ENCODE measurements around the gene RCOR3. TPM values are rescaled to one million over a fixed set of nuclear protein-coding genes. Genes with fewer than 3 reads are reported as not detected.
A peak's percentile ranks its signal among the peaks of the same experiment; 100 is the strongest.
"Not testable (repeated sequence)": the region's sequence is repeated elsewhere in the genome, so short reads cannot be mapped to it uniquely, and the experiment has no call there.

RCOR3 gene
- total RNA-seq, 1 donor from 2014 or later: 52.0 TPM

- DNase-seq: no peak
- intact Hi-C loops (cut with DNase I): no loop called here
- ATAC-seq (ENCODE audit: poor library complexity): no peak
Observed at GRCh38 chr1:211257826-211258225, 1.3 kb upstream of the RCOR3 start.

- ATAC-seq (ENCODE audit: poor library complexity) (peak; percentile 65), DNase-seq (peak; percentile 90)
- intact Hi-C loops (cut with DNase I): no loop called here
Observed at GRCh38 chr1:211258310-211258755, 833 bp upstream of the RCOR3 start.

GRCh38 chr1:211259638-211260126, 516 bp downstream of the RCOR3 start:
- intact Hi-C loops (cut with DNase I): no loop called here
- peak; percentile 26 for ATAC-seq (ENCODE audit: poor library complexity)
- peak; percentile 75 for DNase-seq

- peak; percentile 89 for DNase-seq
- intact Hi-C loops (cut with DNase I): no loop called here
- ATAC-seq (ENCODE audit: poor library complexity): peak; percentile 59
Observed at GRCh38 chr1:211260141-211261107, 1.3 kb downstream of the RCOR3 start.

GRCh38 chr1:211261229-211261628, 2.1 kb downstream of the RCOR3 start:
- intact Hi-C loops (cut with DNase I): no loop called here
- no peak for ATAC-seq (ENCODE audit: poor library complexity)
- no peak for DNase-seq

GRCh38 chr1:211263022-211263421, 3.9 kb downstream of the RCOR3 start:
- ATAC-seq (ENCODE audit: poor library complexity); intact Hi-C loops (cut with DNase I); DNase-seq: not testable (repeated sequence)

- no peak for DNase-seq
- ATAC-seq (ENCODE audit: poor library complexity): no peak
Observed at GRCh38 chr1:211267204-211267857, 8.2 kb downstream of the RCOR3 start.

GRCh38 chr1:211279340-211279739, 20.2 kb downstream of the RCOR3 start:
- ATAC-seq (ENCODE audit: poor library complexity): no peak
- DNase-seq: no peak
- intact Hi-C loops (cut with DNase I): no loop called here

More at GRCh38 chr1:211267204-211267857, 8.2 kb downstream of the RCOR3 start:
- intact Hi-C loops (cut with DNase I): no loop called here

DNA sequence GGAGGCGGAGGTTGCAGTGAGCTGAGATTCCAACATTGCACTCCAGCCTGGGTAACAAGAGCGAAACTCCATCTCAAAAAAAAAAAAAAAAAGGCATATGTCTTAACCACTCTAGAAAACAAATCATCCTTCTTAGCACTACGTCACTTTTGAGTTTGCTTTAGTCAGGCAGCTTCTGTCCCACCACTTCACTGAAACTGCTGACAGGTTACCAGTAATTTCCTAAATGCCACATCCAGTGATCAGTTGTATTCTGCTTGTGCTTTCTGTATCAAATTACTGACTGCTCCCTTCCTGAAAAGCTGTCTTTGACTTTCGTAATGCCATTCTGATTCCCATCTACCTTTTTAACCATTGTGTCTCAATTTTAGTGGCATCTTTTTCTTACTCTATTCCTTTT, 21.7 kb downstream of the RCOR3 start:
- intact Hi-C loops (cut with DNase I): no loop called here
- ATAC-seq (ENCODE audit: poor library complexity) (peak; percentile 39), DNase-seq (no peak)

DNA sequence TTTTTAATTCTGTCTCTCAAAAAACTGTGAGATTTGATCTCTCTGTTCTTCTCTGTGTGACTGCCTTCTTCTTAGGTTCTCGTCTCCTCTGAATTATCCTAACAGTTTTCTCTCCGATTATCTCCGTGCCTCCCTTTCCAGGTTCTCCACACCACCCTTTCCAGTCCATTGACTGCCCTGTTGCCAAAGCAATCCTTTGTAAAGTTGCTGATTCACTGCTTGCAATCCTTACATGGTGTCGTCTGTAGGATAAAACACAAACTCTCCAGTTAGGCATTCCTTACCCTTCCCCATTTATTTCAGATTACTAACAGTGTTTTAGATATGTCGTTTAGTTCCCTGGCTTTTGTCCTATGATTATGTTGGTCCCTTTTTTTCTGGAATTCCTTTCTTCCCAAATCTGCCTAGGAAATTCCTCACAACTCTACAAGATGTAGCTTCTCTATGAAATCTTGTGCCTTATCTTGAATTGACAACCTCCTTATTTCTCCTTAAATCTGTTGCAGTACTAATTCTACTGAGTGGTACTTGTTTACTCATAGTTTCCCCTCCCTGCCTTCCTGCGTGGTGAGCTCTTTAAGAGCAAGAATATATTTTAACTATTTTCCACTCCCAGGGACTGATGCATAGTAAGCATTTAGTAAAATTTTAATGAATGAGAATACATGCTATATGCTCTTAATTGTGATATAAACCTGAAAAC, 22.3 kb downstream of the RCOR3 start:
- DNase-seq (no peak), ATAC-seq (ENCODE audit: poor library complexity) (peak; percentile 52)
- intact Hi-C loops (cut with DNase I): no loop called here

GRCh38 chr1:211282023-211282373, 22.8 kb downstream of the RCOR3 start:
- intact Hi-C loops (cut with DNase I): no loop called here
- no peak for ATAC-seq (ENCODE audit: poor library complexity)
- DNase-seq: no peak

DNA sequence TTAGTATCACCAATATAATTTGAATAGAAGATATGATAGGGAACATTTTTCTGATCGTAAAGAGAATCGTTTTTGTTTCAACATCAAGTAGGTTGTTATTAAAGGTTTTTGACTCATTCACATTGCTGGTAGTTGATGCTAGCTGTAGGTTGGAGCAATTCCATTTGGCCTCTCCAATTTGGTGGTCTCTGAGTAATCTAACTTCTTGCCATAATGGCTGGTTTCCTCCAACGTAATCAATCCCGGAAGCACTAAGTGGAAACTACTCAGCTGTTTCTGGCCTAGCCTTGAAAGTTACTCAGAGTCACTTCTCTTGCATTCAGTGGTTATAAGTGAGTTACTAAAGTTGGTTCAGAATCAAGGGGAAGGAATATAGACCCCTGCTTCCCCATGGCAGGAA, 26.0 kb downstream of the RCOR3 start:
- intact Hi-C loops (cut with DNase I): no loop called here
- ATAC-seq (ENCODE audit: poor library complexity) (no peak), DNase-seq (no peak)

DNA sequence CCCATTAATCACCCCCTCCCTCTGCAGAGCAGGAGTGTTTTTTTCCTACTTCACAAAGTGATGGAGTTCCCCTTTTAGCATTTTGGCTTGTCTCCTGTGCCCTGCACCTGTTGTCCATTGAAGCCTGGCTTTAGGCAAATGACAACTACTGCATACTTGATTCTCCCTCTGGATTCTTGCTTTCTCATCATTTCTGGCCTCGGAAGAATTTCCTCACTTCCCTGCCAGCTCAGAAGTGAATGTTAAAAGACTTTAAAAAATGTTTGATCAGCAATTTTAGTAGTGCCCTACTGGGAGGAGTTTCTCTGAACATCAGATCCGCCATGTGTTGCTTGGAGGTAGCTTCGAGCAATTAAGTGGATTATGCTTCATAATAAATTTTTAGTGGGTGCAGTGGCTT, 28.1 kb downstream of the RCOR3 start:
- DNase-seq (no peak), ATAC-seq (ENCODE audit: poor library complexity) (peak; percentile 43)
- intact Hi-C loops (cut with DNase I): no loop called here

DNA sequence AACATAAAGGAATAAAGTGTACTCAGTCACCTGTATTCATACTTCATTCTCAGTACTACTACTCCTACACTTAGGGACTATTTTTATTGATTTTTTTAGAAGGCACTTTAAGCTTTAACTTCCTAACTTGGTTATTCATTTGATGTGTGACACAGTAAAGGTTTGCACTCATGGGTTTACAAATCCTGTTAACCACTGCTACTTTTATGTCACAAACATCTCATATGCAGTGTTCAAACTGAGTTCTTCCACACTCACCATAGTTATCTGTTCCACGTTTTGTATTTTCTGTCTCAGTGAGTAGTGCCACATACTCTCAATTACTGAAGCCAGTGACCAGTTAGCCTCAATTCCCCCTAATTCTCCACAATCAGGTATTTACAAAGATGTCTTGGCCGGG, 33.2 kb downstream of the RCOR3 start:
- no peak for ATAC-seq (ENCODE audit: poor library complexity)
- intact Hi-C loops (cut with DNase I): no loop called here

DNA sequence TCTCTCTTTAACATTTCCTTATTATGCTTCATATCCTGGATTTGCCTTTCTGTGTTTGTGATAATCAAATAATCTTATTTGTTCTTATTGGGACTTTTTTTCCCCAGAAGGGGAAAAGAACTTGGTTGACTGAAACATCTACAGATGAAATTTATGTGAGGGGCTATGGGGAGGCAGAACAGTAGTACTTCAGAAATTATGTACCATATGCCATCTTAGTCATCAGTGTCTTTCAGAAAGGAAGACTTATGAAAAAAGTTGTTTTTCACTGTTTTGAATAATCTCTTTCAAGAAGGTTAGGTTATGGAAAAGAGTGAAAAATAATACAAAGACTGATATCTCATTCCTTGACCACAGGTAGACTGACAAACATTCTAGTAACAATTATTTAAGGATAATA, 37.2 kb downstream of the RCOR3 start:
- no peak for ATAC-seq (ENCODE audit: poor library complexity)
- intact Hi-C loops (cut with DNase I): no loop called here
- DNase-seq: no peak

More for the DNA sequence above, 33.2 kb downstream of the RCOR3 start:
- DNase-seq: no peak

GRCh38 chr1:211305044-211305443, 45.9 kb downstream of the RCOR3 start:
- no peak for DNase-seq
- intact Hi-C loops (cut with DNase I): no loop called here
- peak; percentile 44 for ATAC-seq (ENCODE audit: poor library complexity)

- intact Hi-C loops (cut with DNase I): no loop called here
- DNase-seq (no peak), ATAC-seq (ENCODE audit: poor library complexity) (peak; percentile 65)
Observed at GRCh38 chr1:211309617-211310016, 50.5 kb downstream of the RCOR3 start.

DNA sequence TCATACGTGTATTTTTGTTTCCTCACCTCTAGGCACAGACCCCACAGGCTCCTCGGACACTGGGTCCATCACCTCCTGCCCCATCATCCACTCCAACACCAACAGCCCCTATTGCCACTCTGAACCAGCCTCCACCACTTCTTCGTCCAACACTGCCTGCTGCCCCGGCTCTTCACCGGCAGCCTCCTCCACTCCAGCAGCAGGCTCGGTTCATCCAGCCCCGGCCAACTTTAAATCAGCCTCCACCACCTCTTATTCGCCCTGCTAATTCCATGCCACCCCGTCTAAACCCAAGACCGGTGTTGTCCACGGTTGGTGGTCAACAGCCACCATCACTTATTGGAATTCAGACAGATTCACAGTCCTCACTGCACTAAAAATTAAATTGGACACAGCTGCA, 54.2 kb downstream of the RCOR3 start:
- no peak for DNase-seq
- intact Hi-C loops (cut with DNase I): no loop called here
- no peak for ATAC-seq (ENCODE audit: poor library complexity)

GRCh38 chr1:211318576-211319280, 59.6 kb downstream of the RCOR3 start:
- DNase-seq: no peak
- intact Hi-C loops (cut with DNase I): no loop called here
- peak; percentile 44 for ATAC-seq (ENCODE audit: poor library complexity)

All from Right ventricle myocardium superior (tissue), 1 donor.